Stomach (tissue), 4 donors: ENCODE data around the gene CENPE.

Experiments used
- CTCF ChIP-seq, 7 experiments: fragments of 450-650 bp in 4 of 7; fragments of 200-600 bp in 3 of 7; sonication (generic) in 3 of 7; IDR thresholded peaks; one replicate each; pipeline ENCODE4 v1.5.1; 2016 to 2019; ENCODE audit warnings: antibody characterized with exemption in 7 of 7, control low read depth in 2 of 7, mild to moderate bottlenecking in 1 of 7
- POLR2AphosphoS5 ChIP-seq, 3 donors: sonication (generic); formaldehyde crosslinking; IDR thresholded peaks; one replicate each; pipeline ENCODE4 v1.6.1; 2016; ENCODE audit warnings: antibody characterized with exemption in 3 of 3

- TF ChIP-seq CTCF (IDR thresholded peaks at IDR 0.05) (no peak), POLR2AphosphoS5 (IDR thresholded peaks at IDR 0.05) (no peak)
These were observed 80.0 kb downstream of the CENPE start for GRCh38 chr4:103118166-103118565.
